ENCODE results near the gene PRSS3.
"Not testable (repeated sequence)": the region's sequence is repeated elsewhere in the genome, so short reads cannot be mapped to it uniquely, and the experiment has no call there.

Gene PRSS3

DNA sequence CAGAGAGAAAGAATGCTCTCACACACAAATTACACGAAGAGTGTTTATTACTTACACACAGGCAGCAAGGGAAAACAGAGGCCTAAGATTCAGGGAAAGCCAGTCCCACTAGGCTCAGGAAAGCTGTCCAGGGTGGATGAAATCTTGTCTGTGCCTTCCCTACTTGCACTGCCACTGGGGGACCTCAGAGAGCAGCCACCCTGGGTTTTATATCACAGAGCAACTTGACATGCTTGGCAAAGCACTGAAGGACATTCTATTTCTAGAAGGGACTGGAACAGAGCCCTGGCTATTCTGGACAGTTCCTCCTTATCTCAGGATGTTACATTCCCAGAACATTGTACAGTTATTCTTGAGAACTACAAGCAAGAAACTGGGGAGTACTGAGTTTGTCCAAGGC lies 7.5 kb upstream of the PRSS3 start:
- no peak for DNase-seq

DNA sequence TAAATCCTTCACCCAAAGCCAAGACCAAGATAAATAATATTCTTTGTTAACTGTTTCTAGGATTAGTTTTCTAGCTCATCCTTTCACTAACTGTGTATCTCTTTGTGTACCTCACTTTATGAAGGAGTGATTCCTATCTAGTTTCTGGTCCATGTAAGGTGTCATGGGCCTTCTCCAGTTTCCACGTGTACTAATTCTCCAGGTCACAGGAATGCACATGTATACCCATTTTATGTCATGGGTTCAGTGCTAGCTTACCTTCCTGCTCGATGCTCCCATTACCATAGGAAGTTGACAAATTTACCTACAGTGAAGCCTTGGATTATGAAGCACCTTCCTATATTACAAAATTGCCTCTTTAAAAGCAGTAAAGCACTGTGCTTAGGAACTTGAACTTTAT lies 5.9 kb upstream of the PRSS3 start:
- not testable (repeated sequence) for DNase-seq

DNA sequence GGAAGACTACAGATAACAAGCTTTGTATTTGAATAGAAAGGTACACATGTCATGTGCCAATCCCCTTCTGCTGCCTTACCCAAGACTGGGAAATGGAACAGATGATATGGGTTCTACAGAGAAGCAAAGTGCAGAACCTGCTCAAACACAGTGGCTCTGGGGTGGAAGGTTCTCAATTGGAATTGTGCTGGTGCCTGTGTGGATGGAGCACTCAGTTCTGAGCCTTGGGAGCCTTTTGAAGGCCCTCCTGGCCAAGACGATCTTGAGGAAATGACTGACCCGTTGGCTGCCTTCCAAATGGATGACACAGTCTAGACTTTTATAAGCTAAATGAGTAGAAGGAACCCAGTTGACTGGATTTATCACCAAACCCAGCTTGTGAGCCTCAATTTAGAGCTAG lies 4.2 kb upstream of the PRSS3 start:
- no peak for DNase-seq

DNA sequence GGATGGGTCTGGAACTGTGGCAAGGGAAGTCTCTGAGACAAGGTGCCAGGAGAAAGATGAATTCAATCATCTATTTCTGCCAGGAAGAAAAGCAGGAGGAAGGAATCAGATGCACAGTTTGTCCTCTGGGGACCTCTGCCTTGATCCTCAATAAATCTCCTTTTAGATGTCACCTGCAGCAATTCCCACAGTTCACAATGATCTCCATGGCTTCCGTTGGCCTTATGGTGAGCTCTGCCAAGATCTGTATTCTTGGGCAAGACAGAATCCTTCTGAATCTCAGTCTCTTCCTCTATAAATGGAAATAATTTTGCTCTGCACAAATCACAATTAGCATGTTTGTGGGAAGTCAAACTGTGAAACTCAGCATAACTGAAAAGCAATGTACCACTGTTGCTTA lies 1.9 kb upstream of the PRSS3 start:
- DNase-seq = not testable (repeated sequence)

DNA sequence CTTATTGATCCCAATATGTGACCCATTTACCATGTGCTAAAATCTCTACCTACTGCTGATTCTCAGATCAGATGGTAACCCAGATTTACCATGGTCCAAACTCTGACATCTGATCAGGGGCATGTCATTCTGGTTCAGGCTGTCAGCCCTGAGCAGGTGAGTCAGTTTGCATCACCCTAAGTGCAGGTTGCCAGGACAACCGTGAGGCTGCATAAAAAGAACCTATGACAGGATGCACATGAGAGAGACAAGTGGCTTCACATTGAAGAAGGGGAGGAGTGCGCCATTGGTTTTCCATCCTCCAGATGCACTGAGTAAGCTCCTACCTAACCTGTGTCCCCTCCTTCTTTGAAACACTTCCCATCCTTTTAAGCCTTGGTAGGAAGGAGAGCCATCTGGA lies 801 bp upstream of the PRSS3 start:
- no peak for DNase-seq

DNA sequence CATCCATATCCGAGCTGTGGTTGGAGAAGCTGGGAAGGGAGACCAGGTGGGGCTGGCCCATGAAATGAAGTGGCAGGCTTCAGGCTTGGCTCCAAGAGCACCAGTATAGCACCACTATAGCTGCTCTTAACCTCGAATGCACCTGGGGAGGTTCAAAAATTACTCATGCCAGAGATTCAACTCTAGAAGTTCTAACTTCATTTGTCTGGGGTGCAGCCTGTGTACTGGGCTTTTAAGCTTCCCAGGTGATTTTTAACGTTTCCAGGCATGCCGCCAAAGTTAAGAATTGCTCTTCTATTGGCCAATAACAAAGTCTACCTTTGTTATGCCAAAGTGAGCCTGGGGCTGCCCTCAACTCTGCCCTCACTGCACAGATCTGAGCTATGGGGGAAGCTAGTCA lies 458 bp downstream of the PRSS3 start:
- no peak for DNase-seq

DNA sequence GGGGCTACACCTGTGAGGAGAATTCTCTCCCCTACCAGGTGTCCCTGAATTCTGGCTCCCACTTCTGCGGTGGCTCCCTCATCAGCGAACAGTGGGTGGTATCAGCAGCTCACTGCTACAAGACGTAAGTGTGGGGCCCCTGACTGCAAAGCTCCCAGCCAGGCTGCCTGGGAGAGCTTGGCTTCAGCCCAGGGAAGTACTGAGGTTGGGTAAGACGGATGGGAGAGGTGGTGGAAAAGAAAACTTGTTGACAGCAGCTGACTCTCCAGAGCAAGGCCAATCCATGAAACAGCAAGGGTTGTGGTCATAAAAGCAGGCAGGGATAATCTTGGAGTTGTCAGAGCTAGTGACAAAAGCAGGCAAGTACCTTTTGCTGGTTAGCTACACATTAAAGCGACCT lies 1.3 kb downstream of the PRSS3 start:
- not testable (repeated sequence) for DNase-seq

DNA sequence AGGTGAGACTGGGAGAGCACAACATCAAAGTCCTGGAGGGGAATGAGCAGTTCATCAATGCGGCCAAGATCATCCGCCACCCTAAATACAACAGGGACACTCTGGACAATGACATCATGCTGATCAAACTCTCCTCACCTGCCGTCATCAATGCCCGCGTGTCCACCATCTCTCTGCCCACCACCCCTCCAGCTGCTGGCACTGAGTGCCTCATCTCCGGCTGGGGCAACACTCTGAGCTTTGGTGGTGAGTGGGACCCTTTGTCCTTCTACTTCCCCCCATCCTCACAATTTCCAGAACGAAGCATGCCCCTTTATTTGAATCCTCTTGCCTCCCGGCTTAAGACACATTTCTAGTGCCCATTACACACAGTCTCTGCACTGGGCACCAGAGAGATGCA lies 2.5 kb downstream of the PRSS3 start:
- DNase-seq = no peak

DNA sequence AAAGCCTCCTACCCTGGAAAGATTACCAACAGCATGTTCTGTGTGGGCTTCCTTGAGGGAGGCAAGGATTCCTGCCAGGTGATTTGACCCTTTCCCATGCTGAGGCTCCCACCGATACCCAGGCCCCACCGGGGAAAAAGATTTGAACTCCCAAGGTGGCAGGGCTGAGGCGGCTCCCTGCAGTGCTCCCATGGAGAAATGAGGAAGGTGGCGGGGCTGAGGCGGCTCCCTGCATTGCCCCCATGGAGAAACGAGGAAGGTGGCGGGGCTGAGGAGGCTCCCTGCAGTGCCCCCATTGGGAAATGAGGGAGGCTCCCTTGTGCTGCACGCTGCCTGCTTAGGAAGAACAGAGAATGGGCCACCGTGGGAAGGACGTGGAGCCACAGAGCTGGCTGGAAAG lies 3.2 kb downstream of the PRSS3 start:
- DNase-seq = no peak

DNA sequence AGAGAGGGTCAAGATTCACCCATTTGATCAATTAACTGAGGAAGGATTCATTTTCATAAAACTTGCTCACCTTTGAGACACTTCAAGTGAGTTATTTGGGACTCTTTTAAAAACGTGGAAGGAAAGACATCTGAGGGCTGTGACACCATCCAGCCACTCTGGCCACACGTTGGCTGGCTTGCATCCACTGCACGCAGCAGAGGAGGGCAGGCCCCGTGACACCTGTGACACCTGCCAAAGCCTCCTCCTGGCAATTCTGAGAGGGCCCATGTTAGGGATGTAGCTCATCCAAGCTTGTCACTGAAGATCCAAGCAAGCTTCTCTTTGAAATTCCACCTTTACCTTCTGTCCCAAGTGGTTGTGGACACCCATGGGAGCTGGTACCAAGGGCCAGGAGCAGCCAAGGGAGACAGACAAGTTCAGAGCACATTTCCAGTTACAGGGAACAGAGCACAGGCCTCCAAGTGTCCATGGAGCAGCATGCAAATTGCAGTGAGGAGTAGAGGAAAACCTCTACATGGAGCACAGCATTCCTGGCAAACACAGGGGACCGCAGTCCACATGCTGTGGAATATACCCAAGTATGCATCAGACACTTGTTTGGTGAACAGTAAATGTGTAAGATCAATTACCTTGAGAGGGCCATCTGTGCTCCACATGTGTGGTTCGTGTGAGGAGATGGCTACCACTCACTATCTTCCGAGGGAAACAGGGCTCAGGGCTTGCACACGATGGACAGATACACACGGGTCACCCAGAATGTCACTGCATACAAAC lies 4.8 kb downstream of the PRSS3 start:
- no peak for DNase-seq

DNA sequence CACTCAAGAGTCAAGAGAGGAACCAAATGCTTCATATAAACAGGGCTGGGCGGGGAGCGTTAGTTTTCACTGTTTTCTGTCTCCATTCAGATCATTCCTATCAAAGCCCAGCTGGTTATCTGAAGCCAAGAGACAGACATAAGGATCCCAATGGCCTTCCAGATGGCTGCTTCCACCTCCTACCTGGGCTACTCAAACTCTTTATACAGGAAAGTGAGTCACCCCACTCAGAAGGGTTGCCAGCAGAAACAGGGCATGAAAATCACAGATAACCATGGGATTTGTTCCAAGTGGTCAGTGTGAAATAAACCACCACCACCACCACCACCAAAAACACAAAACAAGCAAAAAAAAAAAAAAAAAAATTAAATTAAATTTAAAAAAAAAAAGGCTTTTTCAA lies 5.5 kb downstream of the PRSS3 start:
- no peak for DNase-seq

DNA sequence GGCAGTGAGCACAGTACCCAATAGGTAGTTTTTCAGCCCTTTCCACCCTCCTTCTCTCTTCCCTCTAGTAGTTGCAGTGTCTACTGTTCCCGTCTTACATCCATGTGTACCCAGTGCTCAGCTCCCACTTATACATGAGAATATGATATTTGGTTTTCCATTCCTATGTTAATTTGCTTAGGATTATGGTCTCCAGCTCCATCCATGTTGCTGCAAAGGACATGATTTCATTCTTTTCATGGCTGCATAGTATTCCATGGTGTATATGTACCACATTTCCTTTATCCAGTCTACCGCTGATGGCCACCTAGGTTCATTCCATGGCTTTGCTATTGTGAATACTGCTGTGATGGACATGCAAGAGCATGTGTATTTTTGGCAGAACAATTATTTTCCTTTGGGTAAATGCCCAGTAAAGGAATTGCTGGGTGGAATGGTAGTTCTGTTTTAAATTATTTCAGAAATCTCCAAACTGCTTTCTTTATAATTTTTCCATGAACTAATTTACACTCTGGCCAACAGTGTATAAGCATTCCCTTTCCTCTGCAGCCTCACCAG lies 6.7 kb downstream of the PRSS3 start:
- DNase-seq = not testable (repeated sequence)

DNA sequence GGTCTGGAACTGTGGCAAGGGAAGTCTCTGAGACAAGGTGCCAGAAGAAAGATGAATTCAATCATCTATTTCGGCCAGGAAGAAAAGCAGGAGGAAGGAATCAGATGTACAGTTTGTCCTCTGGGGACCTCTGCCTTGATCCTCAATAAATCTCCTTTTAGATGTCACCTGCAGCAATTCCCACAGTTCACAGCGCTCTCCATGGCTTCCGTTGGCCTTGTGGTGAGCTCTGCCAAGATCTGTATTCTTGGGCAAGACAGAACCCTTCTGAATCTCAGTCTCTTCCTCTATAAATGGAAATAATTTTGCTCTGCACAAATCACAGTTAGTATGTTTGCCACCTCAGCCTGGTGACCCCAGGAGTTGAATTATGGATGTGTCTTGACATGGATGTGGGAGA lies 8.8 kb downstream of the PRSS3 start:
- DNase-seq = not testable (repeated sequence)

DNA sequence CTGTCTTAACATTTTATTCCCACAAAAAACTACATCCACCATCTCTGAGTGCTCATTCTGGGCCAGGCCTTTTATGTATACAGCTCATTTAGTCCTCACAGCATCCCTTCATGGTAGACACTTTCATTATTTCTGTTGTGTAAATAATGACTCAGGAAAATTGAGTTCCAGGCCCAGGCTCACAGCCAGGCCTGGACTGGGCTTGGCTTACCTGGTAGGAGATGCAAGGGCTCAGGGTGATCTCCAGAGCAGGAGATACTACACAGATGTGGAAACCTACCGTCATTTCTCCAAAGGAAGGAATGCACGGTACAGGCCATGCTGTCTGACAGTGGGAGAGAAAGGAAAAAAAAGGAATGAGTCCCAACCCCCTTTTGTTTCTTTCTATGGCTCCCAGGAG lies 11.8 kb downstream of the PRSS3 start:
- not testable (repeated sequence) for DNase-seq

DNA sequence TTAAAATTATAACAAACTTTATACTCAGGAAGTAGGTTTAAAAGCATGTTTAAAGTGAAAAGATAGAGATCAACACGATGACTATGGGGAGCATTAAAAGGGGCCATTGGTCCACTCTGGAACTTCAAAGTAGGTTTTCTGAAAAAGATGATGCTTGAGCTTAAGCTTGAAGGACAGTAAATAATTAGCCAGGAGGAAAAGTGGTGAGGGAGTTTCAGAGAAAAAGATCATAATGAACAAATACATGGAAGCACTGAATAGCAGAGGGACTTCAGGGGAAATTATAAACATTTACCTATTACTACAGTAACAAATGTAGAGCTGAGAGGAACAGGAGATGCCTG lies 13.6 kb downstream of the PRSS3 start:
- not testable (repeated sequence) for DNase-seq

DNA sequence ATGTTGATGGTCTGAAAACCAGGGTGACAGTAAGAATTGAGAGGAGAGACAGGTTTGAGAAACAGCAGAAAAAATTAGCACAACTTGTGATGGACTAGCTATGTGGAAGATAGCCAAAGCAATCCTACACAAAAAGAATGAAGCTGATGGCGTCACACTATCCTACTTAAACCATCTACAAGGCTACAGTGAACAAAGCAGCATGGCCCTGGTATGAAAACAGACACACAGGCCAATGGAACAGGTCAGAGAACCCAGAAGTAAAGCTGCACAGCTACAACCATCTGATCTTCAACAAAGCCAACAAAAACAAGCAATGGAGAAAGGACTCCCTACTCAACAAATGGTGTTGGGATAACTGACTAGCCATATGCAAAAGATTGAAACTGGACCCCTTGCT lies 14.1 kb downstream of the PRSS3 start:
- peak; percentile 5 for DNase-seq

DNA sequence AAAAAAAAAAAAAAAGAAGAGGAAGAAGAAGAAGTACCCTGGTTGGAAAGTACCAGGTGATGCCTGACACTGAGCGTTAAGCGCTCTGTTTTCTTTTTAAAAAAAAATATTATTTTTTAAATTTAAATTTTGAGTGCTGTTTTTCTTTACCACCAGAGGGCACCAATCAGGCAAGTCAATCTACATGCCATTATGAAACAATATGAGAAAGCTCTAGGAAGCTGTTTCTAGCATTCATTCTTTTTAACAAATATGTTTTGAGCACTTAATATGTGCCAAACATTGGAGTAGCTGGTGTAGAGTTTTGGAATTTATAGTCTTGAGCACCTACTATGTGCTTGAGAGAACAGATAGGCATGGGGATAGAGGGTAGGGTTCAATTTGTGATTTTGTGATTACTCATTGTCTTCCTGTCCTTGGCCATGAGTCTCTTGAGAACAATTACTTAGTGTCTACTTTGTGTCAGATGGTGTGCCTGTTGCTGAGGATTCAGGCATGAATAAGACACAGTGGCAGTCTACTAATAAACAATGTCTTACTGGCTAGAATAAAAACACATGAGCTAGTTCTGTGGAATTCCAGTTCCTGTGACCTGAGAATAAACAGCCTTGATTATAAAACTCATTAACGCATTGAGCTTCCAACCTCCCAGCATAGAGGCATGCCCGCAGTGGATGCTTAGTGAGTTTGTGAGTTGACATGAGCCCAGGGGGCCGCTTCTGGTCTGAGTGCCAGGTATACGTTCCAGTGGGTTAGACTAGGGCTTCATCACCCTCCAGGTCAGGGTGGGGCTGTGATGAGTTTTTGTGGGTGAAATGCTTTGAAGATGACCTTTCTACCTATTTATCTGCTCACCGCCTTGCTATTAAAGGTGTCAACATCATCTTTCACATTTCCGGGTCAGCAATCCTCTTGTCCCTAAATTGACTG lies 18.6 kb downstream of the PRSS3 start:
- DNase-seq = peak; percentile 23

DNA sequence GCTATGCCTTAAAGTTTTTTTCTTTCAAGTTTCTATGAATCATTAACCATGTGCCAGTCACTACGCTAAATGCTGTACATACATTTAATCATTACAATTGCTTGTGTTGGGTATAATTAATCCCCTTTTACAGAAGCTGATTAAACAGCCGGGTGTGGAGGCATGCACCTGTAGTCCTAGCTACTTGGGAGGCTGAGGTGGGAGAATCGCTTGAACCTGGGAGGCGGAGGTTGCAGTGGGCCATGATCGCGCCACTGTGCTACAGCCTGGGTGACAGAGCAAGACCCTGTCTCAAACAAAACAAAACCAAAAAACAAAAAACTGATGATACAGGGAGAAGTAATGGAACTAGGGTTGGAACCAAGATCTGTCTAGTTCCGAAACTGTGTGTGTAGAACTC lies 20.4 kb downstream of the PRSS3 start:
- DNase-seq = peak; percentile 24

DNA sequence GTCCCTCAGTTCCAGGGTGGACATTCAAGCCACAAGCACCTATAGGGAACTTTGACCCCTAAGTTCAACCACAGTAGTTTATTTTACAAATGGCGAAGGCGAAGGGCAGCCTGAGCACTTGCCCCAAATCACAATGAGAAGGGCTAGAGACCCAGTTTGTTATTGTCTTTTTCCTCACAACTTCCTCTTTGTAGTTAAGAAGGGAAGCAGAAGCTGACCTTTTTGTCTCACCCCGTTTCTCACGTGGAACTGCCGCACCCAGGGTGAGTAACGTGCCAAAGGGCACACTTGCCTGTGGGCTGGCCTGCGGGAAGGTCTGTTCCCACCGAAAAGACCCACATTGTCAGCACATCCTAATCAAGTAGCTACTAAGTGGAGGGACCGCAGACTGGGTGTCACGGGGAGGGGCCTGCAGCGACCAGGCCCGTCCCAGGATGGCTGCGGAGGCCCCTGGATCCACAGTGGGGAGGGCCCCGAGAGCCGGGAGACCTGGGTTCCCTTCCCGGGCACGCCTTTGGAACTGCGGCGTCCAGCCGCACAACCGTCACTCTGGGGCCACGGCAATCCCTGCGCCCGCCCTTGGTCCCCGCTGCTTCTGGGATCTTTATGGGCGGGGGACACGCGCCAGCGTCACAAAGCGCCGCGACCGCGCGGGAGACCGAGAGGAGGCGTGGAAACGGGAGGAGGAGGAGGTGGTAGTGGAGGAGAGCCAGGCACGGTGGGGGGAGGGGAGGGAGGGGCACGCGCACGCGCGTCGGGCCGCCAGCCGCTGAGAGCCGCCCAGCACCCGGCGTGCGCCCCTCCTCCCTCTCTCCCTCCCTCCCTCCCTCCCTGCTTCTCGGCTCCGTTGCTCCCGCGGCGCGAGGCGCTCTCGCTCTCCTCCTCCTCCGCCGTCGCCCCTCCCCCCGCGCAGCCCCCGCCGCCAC lies 21.2 kb downstream of the PRSS3 start, which contains the start of gene UBE2R2:
Gene UBE2R2 (plus strand): TSS at position 834 of the 926 bp plus-strand sequence. CDS start 598 bp downstream, outside the sequence.
- peak; percentile 90 for DNase-seq

DNA sequence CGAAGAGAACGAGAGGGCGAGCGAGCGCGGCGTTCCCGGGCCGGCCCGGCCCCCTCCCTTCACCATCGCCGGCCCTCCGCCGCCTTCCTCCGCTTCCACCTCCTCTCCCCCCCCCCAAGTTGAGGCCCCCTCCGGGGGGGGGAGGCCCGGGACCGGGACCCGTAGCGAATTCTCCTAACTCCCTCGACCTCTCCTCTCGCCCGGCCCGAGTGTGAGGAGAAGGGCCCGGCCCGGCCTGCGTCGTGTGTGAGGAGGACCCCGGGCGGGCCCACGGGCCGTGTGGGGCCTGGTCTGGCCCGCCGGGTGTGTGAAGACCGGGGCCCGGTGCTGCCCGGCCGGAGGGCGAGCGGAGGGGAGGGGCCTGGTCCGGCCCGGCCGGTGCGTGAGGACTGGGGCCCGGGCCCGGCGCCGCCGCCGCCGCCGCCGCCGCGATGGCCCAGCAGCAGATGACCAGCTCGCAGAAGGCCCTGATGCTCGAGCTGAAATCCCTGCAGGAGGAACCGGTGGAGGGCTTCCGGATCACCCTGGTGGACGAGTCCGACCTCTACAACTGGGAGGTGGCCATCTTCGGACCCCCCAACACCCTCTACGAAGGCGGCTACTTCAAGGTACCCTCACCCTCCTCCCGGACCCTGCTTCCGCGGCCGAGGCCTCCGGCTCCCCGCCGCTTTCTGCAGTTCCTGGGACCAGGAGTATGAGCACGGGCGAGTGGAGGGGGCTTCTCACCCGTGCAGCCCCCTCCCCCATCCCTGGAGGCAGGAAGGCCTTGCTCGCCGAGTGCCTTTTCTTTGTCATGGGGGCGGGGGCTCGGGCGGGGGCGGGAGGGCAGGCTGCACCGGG lies 22.2 kb downstream of the PRSS3 start:
- peak; percentile 64 for DNase-seq

DNA sequence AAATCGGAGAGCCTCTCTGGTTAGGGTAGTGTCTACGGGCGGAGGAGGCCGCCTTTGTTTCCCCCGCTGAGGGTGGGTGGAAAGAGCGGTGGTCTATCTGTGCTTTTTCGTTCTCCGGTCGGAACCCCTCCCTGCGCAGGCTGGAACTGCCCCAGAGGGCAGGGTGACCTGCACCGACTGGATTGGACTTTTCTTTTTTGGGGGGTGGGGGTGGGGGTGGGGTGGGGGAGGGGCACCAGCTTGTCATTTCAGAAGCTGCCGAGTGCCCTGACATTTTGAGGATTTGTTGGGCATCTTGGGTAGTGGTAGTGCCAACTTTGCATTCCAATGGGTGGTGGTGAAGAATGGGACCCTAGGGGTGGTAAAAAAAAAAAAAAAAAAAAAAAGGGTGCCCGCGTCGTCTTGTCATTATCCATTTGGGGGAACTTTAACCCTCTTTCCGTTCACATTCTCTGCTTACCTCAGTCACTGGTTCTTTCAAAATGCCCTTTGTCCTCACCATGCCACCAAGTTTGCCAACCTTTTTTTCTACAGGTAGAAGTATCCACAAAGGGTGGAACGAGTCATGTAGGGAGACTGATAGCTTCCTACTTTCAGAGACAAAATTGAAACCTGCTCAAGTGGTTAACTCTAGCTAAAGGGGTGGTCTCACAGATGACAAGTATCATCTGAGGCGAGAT lies 22.9 kb downstream of the PRSS3 start:
- peak; percentile 24 for DNase-seq
